NCI-H2171 treated with DMSO at 0.1 percent for 48 hours (cell line): Measurements from ENCODE around the gene TAS1R1.
"Not testable (repeated sequence)": the region's sequence is repeated elsewhere in the genome, so short reads cannot be mapped to it uniquely, and the experiment has no call there.

Experiments used
- DNase-seq: peaks from one replicate; lab custom pipeline; 2025; lab: John Stamatoyannopoulos, UW

TAS1R1 gene

DNA sequence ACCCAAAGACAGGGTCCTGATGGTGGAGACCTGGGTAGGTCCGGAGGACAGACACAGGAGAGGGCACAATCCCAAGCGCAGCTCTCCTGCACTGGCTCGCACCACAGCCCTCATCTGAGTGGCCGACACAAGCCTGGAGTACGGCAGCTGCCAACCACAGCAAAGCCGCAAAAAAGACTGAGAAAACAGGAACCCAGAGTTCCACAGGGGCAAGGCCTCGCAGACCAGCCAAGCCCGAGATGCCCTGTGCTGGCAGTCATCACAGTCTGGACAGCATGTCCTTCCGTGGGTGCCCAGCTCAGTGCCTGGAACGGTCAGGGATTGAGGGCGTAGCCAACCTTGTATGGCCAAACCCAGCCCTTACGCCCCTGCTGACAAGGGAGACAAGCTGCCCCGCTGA, 36.1 kb downstream of the TAS1R1 start:
- DNase-seq = no peak

DNA sequence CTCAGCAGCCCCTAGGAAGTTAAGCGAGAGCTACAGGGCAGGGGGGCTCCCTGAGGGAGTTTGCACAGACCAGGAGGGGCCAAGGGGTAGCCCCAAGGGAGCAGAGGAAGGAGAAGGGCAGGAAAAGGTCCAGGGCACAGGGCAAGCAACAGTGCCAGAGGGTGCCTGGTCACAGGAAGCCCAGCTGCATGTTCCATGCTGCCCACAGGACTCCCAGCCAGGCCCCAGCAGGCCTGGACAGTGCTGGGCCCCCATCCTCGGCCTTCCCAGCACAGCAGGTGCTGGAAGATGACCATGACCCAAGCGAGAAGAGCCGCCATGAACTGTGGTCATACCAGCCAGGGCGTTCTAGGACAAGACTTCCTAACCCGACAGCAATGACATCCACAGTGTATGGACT, 36.5 kb downstream of the TAS1R1 start:
- no peak for DNase-seq

- DNase-seq = no peak
These were observed 37.3 kb downstream of the TAS1R1 start for GRCh38 chr1:6592441-6592840.

GRCh38 chr1:6592865-6593593, 37.9 kb downstream of the TAS1R1 start:
- DNase-seq = no peak

DNA sequence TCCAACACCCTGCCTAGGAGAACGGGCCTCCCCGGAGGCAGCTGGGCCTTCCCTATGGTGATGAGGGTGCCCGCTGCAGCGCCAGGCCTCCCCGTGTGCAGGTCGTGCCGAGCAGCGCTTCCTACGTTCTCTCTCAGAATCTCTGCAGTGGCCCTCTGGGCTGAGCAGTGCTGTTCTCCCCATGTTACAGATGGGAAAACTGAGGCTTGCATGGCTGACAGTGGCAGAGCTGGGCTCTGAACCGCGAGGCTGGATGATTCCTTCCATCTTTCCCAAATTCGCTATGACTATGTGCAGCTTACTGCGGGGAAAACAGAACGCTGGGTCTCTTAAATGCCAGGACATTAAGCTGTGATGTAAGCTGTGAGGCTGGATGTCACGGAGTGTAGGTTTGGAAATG, 38.7 kb downstream of the TAS1R1 start:
- no peak for DNase-seq

GRCh38 chr1:6594977-6595740, 40.1 kb downstream of the TAS1R1 start:
- DNase-seq = no peak

- no peak for DNase-seq
These were observed 41.2 kb downstream of the TAS1R1 start for GRCh38 chr1:6596351-6596750.

GRCh38 chr1:6596886-6597776, 42.0 kb downstream of the TAS1R1 start:
- DNase-seq = no peak

DNA sequence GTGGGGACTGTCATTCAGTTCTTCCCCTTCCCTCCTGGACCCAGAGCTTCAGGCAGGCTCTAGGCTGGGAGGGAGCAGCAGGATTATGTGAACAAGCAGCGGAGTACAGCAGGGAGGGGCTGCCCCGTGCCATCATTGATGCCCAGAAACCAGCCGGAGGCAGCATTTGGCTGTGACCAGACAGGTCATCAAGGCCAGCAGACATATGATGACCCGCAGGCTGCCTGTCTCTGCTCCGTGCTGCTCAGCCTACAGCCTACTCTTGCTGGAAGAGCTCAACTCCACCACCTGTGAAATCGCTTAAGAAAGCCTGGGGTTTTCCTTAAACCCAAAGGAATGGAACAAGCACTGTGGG, 42.6 kb downstream of the TAS1R1 start:
- no peak for DNase-seq

DNA sequence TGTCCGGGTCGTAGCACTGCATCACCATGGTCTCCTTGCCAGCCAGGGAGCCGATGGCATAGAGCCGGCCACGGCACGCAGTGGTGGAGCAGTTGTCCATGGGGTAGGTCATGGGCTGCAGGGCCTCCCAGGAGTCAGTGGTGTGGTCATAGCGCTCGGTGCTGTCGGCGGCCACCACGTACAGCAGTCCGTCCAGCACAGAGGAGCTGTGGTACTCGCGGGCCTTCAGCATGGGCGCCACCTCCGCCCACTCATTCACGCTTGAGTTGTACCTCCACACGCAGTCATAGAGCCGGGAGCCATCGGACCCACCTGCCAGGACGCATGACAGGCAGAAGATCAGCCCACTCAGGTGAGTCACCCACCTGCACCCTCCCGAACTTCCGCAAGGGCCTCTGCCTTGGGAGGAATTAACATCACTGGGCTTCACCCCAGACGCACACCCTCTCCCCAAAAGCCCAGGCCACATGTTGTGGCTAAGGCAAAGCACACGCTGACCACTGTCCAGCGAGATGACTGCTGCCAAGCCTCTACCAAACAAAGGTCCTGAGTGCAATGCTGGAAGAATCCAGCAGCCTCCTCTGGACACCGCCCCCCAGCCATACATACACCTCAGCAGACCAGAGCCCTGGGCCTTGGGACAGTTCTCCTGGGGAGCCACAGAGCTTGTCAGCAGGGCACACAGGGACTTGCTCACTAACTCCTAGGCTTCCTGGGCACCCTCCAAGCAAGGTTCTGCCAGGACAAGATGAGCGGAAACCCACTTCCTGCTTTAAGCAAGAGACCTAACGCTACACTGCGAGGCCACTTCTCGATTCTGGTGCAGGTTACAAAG, 44.3 kb downstream of the TAS1R1 start:
- DNase-seq = no peak

DNA sequence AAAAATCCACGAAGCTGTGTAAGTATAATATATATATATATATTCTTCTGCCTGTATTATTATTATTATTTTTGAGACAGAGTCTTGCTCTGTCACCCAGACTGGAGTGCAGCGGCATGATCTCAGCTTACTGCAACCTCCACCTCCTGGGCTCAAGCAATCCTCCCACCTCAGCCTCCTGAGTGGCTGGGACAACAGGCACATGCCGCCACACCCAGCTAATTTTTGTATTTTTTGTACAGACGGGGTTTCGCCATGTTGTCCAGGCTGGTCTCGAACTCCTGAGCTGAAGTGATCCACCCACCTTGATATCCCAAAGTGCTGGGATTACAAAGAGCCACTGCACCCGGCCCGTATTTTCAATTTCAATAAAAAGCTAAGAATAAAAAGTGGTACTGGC, 44.9 kb downstream of the TAS1R1 start:
- not testable (repeated sequence) for DNase-seq

DNA sequence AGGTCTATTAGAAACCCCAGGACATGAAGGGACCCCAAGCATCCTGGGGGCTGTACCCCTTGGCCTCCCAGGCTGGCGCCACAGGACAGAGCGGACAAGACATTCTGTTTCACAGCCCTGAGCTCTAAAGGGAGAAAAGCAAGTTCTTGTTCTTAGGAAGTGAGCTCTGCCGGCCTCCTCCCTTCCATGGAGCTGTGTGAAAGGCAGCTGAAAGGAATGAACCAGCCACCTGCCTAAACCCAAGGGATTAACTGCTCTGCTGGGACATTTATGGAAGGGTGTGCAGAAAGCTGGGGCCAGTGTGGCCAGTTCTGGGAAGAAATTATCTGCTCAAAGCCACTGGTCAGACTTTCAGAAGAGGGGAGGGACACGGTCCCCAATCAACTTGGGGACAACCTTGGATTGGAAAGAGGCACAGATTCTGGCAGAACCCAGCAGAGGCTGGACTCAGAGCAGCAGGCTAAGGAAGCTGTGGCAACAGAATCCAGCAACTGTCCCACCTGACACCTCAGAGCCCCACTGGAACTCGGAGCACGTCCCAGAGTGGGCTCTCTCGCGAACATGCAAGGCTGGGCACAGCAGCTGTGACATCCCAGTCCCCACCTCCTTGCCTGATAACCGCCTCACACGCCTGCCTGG, 45.4 kb downstream of the TAS1R1 start:
- DNase-seq = no peak

- DNase-seq = peak; percentile 83
These were observed 46.2 kb downstream of the TAS1R1 start for GRCh38 chr1:6601049-6601922.

- DNase-seq = peak; percentile 67
These were observed 47.0 kb downstream of the TAS1R1 start for GRCh38 chr1:6601923-6602668.

GRCh38 chr1:6602669-6603237, 47.6 kb downstream of the TAS1R1 start, which contains the start of gene KLHL21:
Gene KLHL21, minus strand, starts transcription at chr1:6602869. Its CDS starts 52 bp downstream, at chr1:6602817.
- peak; percentile 70 for DNase-seq

- no peak for DNase-seq
These were observed 48.3 kb downstream of the TAS1R1 start for GRCh38 chr1:6603238-6603914.

DNA sequence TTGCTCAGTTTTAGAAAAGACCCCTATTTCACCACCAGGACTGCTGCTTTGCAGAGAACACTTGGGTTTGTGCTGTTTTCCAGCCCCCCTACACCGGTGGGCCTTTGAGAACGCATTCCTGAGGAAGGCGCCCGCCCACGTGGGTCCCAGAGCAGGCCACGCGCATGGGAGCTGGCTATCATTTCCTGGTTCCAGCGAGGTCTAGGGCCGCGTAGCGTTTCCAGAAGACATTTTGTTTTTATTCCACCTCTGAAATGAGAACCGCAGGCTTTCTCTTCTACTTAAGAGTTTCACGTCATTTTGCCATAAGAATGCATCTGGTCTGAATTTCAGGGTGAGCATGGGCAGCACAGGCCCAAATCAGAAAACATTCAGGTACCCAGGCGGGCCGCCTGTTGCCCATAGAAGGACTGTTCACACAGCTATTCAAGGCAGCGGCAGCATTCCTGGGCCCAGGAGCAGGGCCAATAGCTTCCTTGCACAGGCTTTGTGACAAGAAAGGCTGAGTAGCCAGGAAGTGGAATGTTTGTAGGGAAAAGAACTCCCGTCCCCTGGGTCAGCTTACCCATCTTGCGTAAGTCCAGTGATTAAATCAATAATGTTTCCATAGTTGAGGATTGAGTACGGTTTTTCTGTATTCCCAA, 48.9 kb downstream of the TAS1R1 start:
- no peak for DNase-seq
